ENCODE measurements around the gene PCDH11Y.
"Not testable (repeated sequence)": the region's sequence is repeated elsewhere in the genome, so short reads cannot be mapped to it uniquely, and the experiment has no call there.

DNA sequence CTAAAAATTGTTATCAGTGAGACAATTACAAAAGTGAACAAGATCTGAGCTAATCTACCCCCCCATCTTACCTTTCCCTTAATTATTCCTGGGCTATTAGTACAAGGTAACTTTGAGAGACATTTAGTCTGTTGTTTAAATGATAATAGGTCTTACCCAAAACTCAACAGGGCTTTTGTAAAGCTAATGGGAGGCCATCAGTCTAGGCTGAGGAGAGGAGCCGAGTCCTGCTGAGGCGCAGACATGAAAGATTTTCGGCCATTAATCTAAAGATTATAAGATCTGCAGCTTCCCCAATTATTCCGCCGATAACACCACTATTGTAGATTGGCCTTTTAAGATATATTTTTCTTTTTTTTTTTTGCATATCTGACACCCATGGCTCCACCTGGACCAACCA is 708.6 kb downstream of the PCDH11Y start:
- TF ChIP-seq, protein P1, sequence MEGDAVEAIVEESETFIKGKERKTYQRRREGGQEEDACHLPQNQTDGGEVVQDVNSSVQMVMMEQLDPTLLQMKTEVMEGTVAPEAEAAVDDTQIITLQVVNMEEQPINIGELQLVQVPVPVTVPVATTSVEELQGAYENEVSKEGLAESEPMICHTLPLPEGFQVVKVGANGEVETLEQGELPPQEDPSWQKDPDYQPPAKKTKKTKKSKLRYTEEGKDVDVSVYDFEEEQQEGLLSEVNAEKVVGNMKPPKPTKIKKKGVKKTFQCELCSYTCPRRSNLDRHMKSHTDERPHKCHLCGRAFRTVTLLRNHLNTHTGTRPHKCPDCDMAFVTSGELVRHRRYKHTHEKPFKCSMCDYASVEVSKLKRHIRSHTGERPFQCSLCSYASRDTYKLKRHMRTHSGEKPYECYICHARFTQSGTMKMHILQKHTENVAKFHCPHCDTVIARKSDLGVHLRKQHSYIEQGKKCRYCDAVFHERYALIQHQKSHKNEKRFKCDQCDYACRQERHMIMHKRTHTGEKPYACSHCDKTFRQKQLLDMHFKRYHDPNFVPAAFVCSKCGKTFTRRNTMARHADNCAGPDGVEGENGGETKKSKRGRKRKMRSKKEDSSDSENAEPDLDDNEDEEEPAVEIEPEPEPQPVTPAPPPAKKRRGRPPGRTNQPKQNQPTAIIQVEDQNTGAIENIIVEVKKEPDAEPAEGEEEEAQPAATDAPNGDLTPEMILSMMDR (IDR thresholded peaks at IDR 0.05), result not testable (repeated sequence)
- TF ChIP-seq POLR2A, POLR2AphosphoS5 (IDR thresholded peaks at IDR 0.05): not testable (repeated sequence)

Data from prostate gland (tissue), 2 donors.